Muscle of leg (tissue), 9 donors: ENCODE data around the gene HSP90AA1. TPM values are rescaled to one million over a fixed set of nuclear protein-coding genes. Genes with fewer than 3 reads are reported as not detected.

Experiments
- polyA plus RNA-seq, 8 donors: library from polyadenylated mRNA; unstranded; fragments of 120-200 nt; gene quantifications; one replicate each; pipeline versions ENCODE4 v1.2.1 to v1.2.3, GENCODE V29; 2013; ENCODE audit warnings: inconsistent platforms in 1 of 8, low replicate concordance in 1 of 8; ENCODE audit not compliant: insufficient read length in 8 of 8, insufficient read depth in 1 of 8
- total RNA-seq: library from RNA; stranded (reverse); fragments of 120-200 nt; gene quantifications from one replicate; pipeline ENCODE4 v1.2.4, GENCODE V29; 2013

HSP90AA1 gene
- total and polyA plus RNA-seq, 9 donors: 115 to 422 (median 312) TPM

Other genes with a start within 250 kb of the HSP90AA1 start
- gene DYNC1H1, start 122.5 kb downstream of the HSP90AA1 start, total RNA-seq: 254 TPM
- 100 to 1,000 TPM; 205 to 348 (median 265) TPM for gene DYNC1H1, start 122.5 kb downstream of the HSP90AA1 start, polyA plus RNA-seq
- gene WDR20, start 52.9 kb upstream of the HSP90AA1 start, total RNA-seq: 20.0 TPM
- gene WDR20, start 52.9 kb upstream of the HSP90AA1 start, polyA plus RNA-seq: 10 to 100 TPM; 21.9 to 28.9 (median 25.0) TPM
- gene MOK, start 218.1 kb upstream of the HSP90AA1 start, total RNA-seq: 9.2 TPM
- gene MOK, start 218.1 kb upstream of the HSP90AA1 start, polyA plus RNA-seq: 10 to 100 TPM in 4 of 8 donors, 1 to 10 TPM in 4; 8.6 to 14.0 (median 10.6) TPM
- gene ZNF839, start 232.7 kb upstream of the HSP90AA1 start, total RNA-seq: 8.2 TPM
- 10 to 100 TPM in 4 of 8 donors, 1 to 10 TPM in 4; 7.7 to 12.5 (median 9.6) TPM for gene ZNF839, start 232.7 kb upstream of the HSP90AA1 start, polyA plus RNA-seq